A673 (cell line): ENCODE results near the gene ZNF394. TPM values are rescaled to one million over a fixed set of nuclear protein-coding genes. Genes with fewer than 3 reads are reported as not detected.

ENCODE experiments used
- BruUV-seq: library from RNA; stranded (reverse); fragments of 400-500 nt; replicated peaks from 2 replicates; lab custom pipeline; 2021; lab: Mats Ljungman, UMichigan
- CTCF ChIA-PET: fragments of 300-600 bp; sonication (Branson Sonifier 250); formaldehyde crosslinking; loops from one replicate; lab custom pipeline; 2022; ENCODE audit warnings: antibody characterized with exemption; lab: Charles Lee
- POLR2A ChIA-PET: fragments of 300-600 bp; sonication (Branson Sonifier 250); formaldehyde crosslinking; loops from one replicate; lab custom pipeline; 2022; ENCODE audit warnings: antibody characterized with exemption; ENCODE audit not compliant: low non-redundant PET; lab: Charles Lee
- DNase-seq: peaks from one replicate; pipeline ENCODE4 v3.0.0-alpha.2; 2015; ENCODE audit warnings: low spot score
- H3K27ac ChIP-seq: fragments of 200-600 bp; sonication (generic); 2 replicates; pipeline ENCODE4 v1.5.1; 2016; ENCODE audit warnings: mixed run types, low read depth, mild to moderate bottlenecking, mixed read lengths, antibody characterized with exemption, low read length; ENCODE audit not compliant: poor library complexity, severe bottlenecking
- H3K27me3 ChIP-seq: fragments of 200-600 bp; sonication (generic); replicated peaks from 2 replicates; pipeline ENCODE4 v1.6.1; 2017; ENCODE audit warnings: mixed run types, low read depth, mild to moderate bottlenecking, mixed read lengths, antibody characterized with exemption, low read length; ENCODE audit not compliant: insufficient read depth, poor library complexity
- H3K36me3 ChIP-seq: fragments of 200-600 bp; sonication (generic); 2 replicates; pipeline ENCODE4 v1.6.1; 2016; ENCODE audit warnings: mixed run types, mild to moderate bottlenecking, mixed read lengths, antibody characterized with exemption, low read length; ENCODE audit not compliant: insufficient read depth, poor library complexity, severe bottlenecking
- H3K4me1 ChIP-seq: fragments of 200-600 bp; sonication (generic); 2 replicates; pipeline ENCODE4 v1.6.1; 2017; ENCODE audit warnings: mixed run types, mild to moderate bottlenecking, mixed read lengths, antibody characterized with exemption, low read length; ENCODE audit not compliant: insufficient read depth, poor library complexity, severe bottlenecking
- H3K4me3 ChIP-seq: fragments of 200-600 bp; sonication (generic); 2 replicates; pipeline ENCODE4 v1.5.1; 2016; ENCODE audit warnings: low read depth, mixed run types, mild to moderate bottlenecking, mixed read lengths, low read length; ENCODE audit not compliant: poor library complexity, severe bottlenecking
- H3K9me3 ChIP-seq: fragments of 200-600 bp; sonication (generic); 2 replicates; pipeline ENCODE4 v1.6.1; 2016; ENCODE audit warnings: mixed run types, low read depth, mild to moderate bottlenecking, mixed read lengths, antibody characterized with exemption, low read length; ENCODE audit not compliant: poor library complexity, severe bottlenecking
- CTCF ChIP-seq: fragments of 300-800, 200-600 bp; sonication (generic); conservative IDR thresholded peaks from 2 replicates; pipeline ENCODE4 v1.5.1; 2017; ENCODE audit warnings: low read depth, mild to moderate bottlenecking, antibody characterized with exemption, low read length, moderate library complexity, mixed read lengths
- EZH2 ChIP-seq: fragments of 200-600 bp; sonication (generic); IDR thresholded peaks from 2 replicates; pipeline ENCODE4 v1.6.1; 2017; ENCODE audit warnings: borderline replicate concordance, low read depth, mild to moderate bottlenecking, mixed read lengths, antibody characterized with exemption, low read length; ENCODE audit not compliant: poor library complexity, severe bottlenecking
- intact Hi-C: fragments of 100-400 bp; cut with micrococcal nuclease; formaldehyde crosslinking; loops from one replicate; pipeline ENCODE4 v1.10.0; 2022; ENCODE audit not compliant: unreplicated experiment
- total RNA-seq: library from RNA; stranded (reverse); gene quantifications from 2 replicates; pipeline ENCODE4 v1.2.3, GENCODE V29; 2021

The ZNF394 gene
- total RNA-seq, 1 experiment from 2014 or later: 20.2 TPM

GRCh38 chr7:99497766-99498545, 2.1 kb downstream of the ZNF394 start:
- TF ChIP-seq EZH2: no peak
- no peak for TF ChIP-seq CTCF
- no peak for DNase-seq
- Histone ChIP-seq H3K4me3 (peak overlapping the region; percentile 98), H3K27me3 (no peaks in the 10 kb centered on the region), H3K4me1 (peaks cover 5% of the 10 kb centered on the region), H3K36me3 (peaks cover 16% of the 10 kb centered on the region), H3K27ac (no peak overlapping the region), H3K9me3 (peaks cover 18% of the 10 kb centered on the region)
- intact Hi-C loops: no loop called here
- ChIA-PET CTCF (no interaction called here), POLR2A (interaction anchor here (0.6 kb wide), 1 partner anchor 51 kb away, joined by 4 read pairs; no protein-coding TSS in a partner anchor)
- BruUV-seq: no TSS peak

- Histone ChIP-seq H3K4me3 (no peak overlapping the region), H3K36me3 (peaks cover 20% of the 10 kb centered on the region), H3K27ac (no peak overlapping the region), H3K27me3 (no peaks in the 10 kb centered on the region), H3K4me1 (peaks cover 5% of the 10 kb centered on the region), H3K9me3 (peaks cover 21% of the 10 kb centered on the region)
- DNase-seq: no peak
- intact Hi-C loops: no loop called here
- no TSS peak for BruUV-seq
- CTCF ChIA-PET: no interaction called here
- TF ChIP-seq EZH2: no peak
- no peak for TF ChIP-seq CTCF
- POLR2A ChIA-PET: no interaction called here
These were observed 6.3 kb downstream of the ZNF394 start for GRCh38 chr7:99493823-99494222.

GRCh38 chr7:99490878-99491277, 9.2 kb downstream of the ZNF394 start:
- no TSS peak for BruUV-seq
- intact Hi-C loops: no loop called here
- H3K4me1 ChIP-seq: no peaks in the 10 kb centered on the region
- no peak for TF ChIP-seq CTCF
- TF ChIP-seq EZH2: no peak
- H3K9me3 ChIP-seq: peaks cover 21% of the 10 kb centered on the region
- H3K4me3 ChIP-seq: no peak overlapping the region
- DNase-seq: no peak
- POLR2A ChIA-PET: no interaction called here
- no peaks in the 10 kb centered on the region for H3K27me3 ChIP-seq
- CTCF ChIA-PET: no interaction called here
- no peak overlapping the region for H3K27ac ChIP-seq
- H3K36me3 ChIP-seq: peaks cover 20% of the 10 kb centered on the region
